ENCODE measurements around the gene MISP.

DNA sequence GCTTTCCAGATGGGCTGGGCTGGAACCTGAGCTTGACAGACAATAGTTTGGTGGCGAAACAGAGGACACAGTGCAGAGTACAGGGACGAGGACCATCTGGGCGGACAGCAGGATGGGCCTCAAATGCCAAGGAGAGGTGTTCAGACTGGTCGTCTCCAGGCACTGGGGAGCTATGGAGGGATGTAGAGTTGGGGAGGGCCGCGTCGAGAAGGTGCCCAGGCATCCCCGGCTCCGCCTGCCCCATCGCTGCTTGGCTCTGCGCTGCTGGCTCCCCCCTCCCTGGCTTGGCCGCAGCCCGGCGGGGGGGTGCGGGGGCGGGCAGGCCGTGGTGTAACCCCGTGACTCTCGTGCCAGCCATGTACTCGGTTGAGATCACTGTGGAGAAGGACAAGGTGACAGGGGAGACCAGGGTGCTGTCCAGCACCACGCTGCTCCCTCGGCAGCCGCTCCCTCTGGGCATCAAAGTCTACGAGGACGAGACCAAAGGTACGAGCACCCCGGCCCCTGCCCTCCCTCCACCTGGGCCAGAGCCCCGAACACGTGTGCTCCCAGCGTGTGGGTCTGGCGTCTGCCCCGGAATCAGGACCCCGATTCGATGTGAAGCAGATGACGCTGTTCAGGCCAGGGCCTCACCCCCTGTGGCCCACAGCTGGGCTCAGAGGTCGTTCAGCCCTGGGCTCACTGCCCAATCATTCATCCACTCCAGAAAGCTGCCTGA, 10.8 kb upstream of the MISP start:
- no peak for TF ChIP-seq POLR2A (IDR thresholded peaks at IDR 0.05)
- TF ChIP-seq, protein P1, sequence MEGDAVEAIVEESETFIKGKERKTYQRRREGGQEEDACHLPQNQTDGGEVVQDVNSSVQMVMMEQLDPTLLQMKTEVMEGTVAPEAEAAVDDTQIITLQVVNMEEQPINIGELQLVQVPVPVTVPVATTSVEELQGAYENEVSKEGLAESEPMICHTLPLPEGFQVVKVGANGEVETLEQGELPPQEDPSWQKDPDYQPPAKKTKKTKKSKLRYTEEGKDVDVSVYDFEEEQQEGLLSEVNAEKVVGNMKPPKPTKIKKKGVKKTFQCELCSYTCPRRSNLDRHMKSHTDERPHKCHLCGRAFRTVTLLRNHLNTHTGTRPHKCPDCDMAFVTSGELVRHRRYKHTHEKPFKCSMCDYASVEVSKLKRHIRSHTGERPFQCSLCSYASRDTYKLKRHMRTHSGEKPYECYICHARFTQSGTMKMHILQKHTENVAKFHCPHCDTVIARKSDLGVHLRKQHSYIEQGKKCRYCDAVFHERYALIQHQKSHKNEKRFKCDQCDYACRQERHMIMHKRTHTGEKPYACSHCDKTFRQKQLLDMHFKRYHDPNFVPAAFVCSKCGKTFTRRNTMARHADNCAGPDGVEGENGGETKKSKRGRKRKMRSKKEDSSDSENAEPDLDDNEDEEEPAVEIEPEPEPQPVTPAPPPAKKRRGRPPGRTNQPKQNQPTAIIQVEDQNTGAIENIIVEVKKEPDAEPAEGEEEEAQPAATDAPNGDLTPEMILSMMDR (IDR thresholded peaks at IDR 0.05) = no peak

Data from transverse colon (tissue), 3 donors.